ENCODE results near the gene SLC66A1.

SLC66A1 gene

DNA sequence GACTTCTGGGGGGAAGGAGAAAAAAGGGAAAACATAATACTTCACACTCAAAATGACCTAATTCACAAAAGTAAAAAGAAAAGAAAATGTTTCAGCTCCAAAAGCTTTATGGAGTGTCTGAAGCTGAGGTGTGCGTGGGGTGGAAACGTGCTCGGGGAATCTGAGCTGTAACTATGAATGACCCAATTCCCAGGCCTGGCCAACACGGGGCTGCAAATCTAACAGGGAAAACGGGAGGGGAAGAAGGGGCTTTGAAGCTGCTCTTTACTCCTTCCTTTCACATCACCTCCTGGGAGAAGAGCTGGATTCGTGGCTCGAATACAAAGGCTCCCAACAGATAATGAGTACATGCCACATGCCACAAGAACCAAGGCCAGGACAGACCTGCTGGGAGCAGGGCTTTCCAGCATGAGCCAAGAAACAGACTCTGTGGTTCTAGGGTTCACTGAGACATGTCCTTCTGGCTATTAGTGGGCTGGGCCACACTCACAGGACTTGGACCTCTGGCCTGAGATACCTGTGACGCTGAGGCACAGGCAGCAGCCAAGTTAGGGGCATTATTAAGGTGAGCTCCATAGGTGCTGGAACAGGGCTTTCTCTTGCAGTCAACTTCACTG lies 51.5 kb downstream of the SLC66A1 start:
- DNase-seq (ENCODE audit: low read depth in 2 of 2): no peak

- no peak for DNase-seq (ENCODE audit: low read depth in 2 of 2)
Observed at GRCh38 chr1:19365721-19366120, 53.6 kb downstream of the SLC66A1 start.

- DNase-seq (ENCODE audit: low read depth in 2 of 2): no peak
Observed at GRCh38 chr1:19366599-19367536, 54.7 kb downstream of the SLC66A1 start.

DNA sequence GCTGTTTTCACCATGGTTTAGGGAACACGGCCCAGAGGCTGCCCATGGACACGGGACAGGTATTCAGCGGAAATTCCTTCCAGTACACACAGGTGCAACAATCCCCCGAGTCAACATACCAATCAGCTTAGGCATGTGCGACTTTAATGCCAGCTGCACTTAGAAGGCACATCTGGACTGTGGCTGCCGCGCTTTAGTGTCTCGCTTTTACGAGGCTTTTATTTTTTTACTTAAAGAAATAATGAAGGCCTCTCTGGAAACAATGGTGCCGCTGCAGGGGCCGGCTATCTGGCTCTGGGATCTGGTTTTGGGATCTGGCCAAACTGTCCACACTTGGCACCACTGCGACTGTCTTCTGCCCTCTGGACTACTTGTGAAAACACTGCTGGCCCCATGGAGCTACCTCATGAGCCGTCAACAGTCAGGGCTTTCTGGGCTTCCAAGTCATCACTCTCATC lies 55.5 kb downstream of the SLC66A1 start:
- DNase-seq (ENCODE audit: low read depth in 2 of 2): no peak

GRCh38 chr1:19368050-19368449 lies 55.9 kb downstream of the SLC66A1 start:
- no peak for DNase-seq (ENCODE audit: low read depth in 2 of 2)

GRCh38 chr1:19368964-19369363 lies 56.8 kb downstream of the SLC66A1 start:
- DNase-seq (ENCODE audit: low read depth in 2 of 2): no peak

DNA sequence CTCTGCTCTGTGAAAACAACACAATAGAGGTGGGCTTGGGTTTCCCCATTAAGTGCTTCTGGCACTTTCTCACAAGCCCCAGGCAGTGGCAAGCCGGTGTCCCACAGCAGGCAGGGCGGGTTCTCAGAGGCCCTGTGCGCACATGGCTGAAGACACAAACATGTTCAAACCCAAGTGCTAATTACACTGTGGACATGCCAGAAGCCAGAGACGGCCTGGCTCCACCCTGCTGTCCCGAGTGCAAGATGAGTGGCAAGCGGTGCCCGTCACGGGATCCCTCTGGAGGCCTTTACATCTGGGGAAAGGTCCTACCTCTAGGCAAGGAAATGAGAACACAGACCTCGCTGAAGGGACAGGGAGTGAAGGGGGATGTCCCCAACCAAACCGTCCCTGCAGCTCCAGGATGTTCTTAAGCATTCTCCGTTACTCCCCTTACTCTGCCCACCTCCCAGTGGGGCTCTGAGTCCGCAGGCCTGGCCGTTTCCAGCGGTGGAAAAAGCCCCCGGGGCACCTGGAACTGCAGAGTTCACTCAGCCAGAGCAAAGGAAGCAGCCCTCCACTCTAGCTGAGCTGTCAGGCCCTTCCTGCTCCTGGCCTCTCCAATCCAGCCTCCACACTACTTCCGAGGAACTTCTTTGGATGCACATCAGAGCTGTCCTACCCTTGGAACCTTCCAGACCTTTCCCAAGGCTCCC lies 57.4 kb downstream of the SLC66A1 start:
- DNase-seq (ENCODE audit: low read depth in 2 of 2): no peak

DNA sequence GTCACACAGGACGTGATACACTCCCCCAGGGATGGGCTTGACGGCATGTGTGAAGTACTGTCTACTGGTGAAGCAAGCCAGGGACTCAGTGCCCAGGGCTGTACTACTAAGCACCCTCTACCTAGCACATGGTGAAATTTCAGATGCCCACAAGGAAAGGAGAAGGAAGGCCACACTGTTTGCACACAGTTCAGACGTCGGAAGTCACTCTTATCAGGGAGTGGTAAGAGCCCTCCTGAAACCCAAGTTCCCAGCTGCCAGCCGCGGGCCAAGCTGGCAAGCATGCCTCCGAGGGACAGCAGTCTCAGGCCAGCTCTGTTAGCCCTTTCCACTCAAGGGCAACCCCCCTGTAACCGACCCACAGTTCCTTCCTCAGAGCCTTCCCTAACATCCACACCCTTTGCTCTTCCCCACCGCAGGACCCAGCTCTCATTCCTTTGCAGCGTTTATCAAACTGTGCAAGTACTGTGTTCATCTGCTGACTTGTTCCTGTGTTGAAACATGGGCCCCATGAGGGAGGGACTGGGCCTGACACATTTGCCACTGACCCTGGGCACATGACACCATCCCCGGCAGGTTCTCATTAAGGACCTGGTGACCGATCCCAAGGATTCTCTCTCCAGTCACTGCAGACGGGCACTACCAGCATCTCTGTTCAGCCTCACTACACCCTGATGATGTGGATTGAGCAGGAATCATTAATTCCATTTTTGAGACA lies 58.5 kb downstream of the SLC66A1 start:
- DNase-seq (ENCODE audit: low read depth in 2 of 2): no peak

DNA sequence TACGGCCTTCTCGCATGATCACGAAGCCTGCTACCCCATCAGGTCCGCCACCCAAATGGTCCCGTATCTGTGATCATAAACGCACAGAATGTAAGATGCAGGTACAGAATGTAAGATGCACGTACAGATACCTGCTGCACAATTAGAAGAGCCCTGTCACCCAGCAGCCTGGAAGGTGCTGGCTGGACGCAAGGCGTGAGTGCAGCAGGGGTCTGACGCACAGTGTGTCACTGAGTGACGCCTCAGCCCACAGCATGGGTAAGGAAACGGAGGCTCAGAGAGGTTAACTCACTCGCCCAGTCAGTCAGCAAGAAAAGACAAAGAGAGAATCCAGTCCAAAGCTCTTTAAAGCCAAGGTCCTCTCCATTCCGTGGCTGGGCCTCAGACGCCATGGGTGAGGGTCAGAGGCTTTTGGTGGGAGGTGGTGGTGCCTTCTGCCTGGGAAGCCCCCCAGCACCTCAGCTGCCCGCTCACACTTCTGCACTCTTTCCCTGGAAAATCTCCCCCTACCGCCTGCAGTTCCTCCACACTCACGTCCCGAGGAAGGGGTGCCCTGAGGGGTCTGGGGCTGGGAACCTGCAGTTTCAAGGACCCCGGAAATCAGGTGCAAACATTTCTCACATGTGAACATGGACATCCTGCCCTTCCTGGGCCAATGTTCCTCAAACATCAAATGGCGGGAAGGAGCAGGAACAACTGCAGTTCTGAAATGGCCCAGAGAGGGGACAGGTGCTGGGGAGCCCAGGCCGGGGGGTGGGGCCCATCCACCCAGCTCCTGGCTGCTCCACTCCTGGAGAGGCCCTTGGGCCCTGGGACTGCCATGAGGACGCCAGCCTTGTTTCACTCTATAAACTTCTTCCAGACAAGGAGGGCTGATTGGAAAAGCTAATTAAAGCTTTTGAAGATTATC lies 59.4 kb downstream of the SLC66A1 start:
- DNase-seq (ENCODE audit: low read depth in 2 of 2): no peak

DNA sequence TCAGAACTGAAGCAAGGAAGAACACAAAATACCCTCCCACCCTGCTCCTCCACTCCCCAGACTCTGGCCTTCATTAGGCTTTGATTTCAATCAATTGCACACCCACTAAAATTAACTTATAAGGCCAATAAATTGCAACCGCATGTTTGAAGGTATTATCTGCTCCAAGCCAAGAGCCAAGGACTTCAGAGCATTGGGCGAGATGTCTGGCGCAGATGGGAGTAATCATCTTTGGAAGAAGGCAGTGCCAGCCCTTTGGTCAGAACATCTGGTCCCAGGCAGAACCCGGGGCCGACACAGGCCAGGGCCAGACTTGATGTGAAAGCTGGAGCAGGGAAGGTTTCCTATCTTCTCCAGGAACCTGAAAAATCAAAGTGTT lies 60.0 kb downstream of the SLC66A1 start:
- DNase-seq (ENCODE audit: low read depth in 2 of 2): no peak

DNA sequence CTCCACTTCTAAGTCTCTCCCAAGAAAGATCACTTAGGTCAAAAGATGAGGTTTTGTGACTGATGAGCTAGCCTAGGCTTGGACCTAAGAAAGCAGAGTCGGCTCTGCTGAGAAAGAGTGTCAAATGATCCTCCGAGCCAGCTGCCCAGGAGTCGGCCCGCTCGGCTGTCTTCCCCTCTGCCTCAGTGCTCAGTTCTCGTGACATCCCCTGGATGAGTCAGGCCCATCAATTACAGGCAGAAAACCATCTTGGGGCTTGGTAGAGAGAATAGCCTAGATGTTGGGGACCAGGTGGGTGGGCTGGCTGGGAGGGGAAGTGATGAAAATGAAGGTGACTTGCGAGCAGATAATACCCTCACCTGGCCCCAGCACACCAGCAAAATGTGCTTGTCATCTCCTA lies 60.5 kb downstream of the SLC66A1 start:
- no peak for DNase-seq (ENCODE audit: low read depth in 2 of 2)

DNA sequence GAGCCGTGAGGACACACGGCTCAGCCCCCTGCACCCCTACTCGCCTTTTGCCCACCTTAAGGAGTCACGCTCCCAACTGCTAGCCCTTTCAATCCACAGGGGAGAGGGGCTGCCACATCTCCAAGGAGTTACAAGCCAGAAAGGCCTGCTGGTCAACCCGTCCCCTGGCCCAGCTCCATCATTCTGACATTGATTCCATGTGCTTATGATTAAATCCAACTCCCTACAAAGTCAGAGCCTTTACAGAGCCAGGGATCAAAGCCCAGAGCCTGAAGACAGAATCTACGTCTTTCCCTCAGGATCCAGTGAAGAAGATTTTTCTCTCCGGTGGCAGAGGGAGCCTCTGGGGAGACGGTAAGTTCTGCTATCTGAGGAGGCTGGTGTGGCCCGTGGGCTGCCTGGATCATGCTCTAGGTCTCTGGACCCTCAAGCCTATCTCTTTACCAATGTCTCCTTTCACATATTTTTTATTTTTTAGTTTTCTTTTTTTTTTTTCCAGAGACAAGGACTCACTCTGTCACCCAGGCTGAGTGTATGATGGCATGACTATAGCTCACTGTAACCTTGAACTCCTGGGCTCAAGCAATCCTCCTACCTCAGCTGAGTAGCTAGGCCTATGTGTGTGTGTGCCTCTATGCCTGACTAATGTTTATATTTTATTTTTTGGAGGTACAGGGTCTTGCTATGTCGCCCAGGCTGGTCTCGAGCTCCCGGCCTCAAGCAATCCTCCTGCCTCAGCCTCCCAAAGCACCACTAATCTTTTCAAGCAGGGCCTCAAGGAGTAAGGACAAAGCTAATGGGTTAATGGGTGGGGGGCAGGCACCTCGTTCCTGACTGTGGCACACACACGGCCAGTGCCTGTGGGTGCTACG lies 61.3 kb downstream of the SLC66A1 start:
- DNase-seq (ENCODE audit: low read depth in 2 of 2): no peak

GRCh38 chr1:19374083-19374801 lies 62.1 kb downstream of the SLC66A1 start:
- DNase-seq (ENCODE audit: low read depth in 2 of 2): no peak

DNA sequence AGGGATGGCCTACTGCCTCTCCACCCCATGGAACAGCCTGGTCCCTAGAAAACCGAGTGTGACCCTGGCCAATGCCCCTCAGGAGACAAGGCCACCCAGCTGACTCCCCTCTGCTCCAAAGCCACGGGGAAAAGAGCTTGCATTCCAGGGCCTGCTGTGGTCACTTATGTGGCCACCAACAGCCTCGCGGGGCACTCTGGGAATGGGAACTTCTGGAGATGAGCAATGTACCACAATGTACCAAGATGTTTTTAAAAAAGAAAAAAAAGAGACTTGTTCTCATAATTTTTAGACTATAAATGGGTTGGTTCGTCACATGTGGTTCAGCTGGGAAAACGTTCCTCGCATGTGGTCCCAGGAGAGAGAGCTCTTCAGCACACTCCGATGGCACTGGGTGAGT lies 62.8 kb downstream of the SLC66A1 start:
- no peak for DNase-seq (ENCODE audit: low read depth in 2 of 2)

DNA sequence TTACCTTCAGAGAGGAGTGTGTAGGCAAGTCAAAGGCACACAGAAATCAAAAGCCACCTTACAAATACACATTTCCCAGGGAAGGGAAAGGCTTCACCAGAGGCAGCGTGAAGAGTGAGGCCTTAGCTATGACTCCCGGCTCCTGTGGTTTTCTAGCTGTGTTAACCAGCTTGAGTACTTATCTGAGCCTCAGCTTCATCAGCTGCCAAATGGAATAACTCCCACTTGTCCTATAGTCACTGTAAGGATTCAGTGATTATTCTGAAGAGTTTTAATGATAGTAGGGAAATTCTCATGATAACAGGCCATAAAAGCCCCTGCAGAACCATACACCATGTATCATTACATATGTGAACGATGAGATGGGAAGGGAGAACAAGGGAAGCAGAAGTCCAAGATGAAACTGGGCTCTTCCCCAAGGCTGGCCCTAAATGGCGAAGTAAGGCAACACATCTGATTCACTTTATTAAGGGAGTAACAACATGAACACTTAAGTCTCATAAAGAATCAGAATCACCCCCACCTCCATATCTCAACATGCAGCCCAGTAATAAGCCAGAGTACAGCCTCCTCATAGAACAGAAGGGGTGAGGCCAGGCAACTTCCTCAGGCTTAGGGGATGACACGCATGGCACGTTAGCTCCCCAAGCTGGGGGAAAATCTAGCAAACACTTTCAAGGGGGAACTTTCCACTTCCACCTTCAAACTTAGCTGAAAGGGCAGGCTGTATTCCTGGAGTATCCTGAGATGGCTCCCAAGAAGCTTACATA lies 63.7 kb downstream of the SLC66A1 start:
- DNase-seq (ENCODE audit: low read depth in 2 of 2): no peak

GRCh38 chr1:19376428-19377372 lies 64.6 kb downstream of the SLC66A1 start:
- DNase-seq (ENCODE audit: low read depth in 2 of 2): no peak

All from activated CD8-positive, alpha-beta memory T cell treated with anti-CD3 and anti-CD28 coated beads for 4 hours (primary cell).